Smooth muscle cell (in vitro differentiated cells): ENCODE measurements around the gene GOLGA8R. TPM values are rescaled to one million over a fixed set of nuclear protein-coding genes. Genes with fewer than 3 reads are reported as not detected.
"Not testable (repeated sequence)": the region's sequence is repeated elsewhere in the genome, so short reads cannot be mapped to it uniquely, and the experiment has no call there.

Experiments
- DNase-seq: peaks from one replicate; lab custom pipeline; 2025; ENCODE audit not compliant: unreplicated experiment; lab: John Stamatoyannopoulos, UW
- H2AFZ ChIP-seq: fragments of 200-600 bp; sonication (generic); 2 replicates; pipeline ENCODE4 v1.6.0; 2016; ENCODE audit warnings: antibody characterized with exemption, low read depth, mild to moderate bottlenecking
- H3F3A ChIP-seq: fragments of 200-600 bp; sonication (generic); 2 replicates; pipeline ENCODE4 v1.6.0; 2017; ENCODE audit warnings: antibody characterized with exemption, low read depth
- H3K27ac ChIP-seq: fragments of 200-600 bp; sonication (generic); 2 replicates; pipeline ENCODE4 v1.5.1; 2016; ENCODE audit warnings: low read depth, mild to moderate bottlenecking
- H3K27me3 ChIP-seq: fragments of 200-600 bp; sonication (generic); 2 replicates; pipeline ENCODE4 v1.6.1; 2016; ENCODE audit warnings: low read depth, mild to moderate bottlenecking
- H3K36me3 ChIP-seq: fragments of 200-600 bp; sonication (generic); 2 replicates; pipeline ENCODE4 v1.5.1; 2016; ENCODE audit warnings: low read depth
- H3K4me1 ChIP-seq: fragments of 200-600 bp; sonication (generic); 2 replicates; pipeline ENCODE4 v1.5.1; 2016; ENCODE audit warnings: low read depth
- H3K4me2 ChIP-seq: fragments of 200-600 bp; sonication (generic); 2 replicates; pipeline ENCODE4 v1.6.0; 2016; ENCODE audit warnings: mild to moderate bottlenecking
- H3K4me3 ChIP-seq: fragments of 200-600 bp; sonication (generic); 2 replicates; pipeline ENCODE4 v1.5.1; 2016; ENCODE audit warnings: mild to moderate bottlenecking
- H3K79me2 ChIP-seq: fragments of 200-600 bp; sonication (generic); 2 replicates; pipeline ENCODE4 v1.6.0; 2016; ENCODE audit warnings: low read depth, mild to moderate bottlenecking
- H3K9ac ChIP-seq: fragments of 200-600 bp; sonication (generic); 2 replicates; pipeline ENCODE4 v1.6.0; 2016; ENCODE audit warnings: low read depth
- H3K9me3 ChIP-seq: fragments of 200-600 bp; sonication (generic); replicated peaks from 2 replicates; pipeline ENCODE4 v1.5.1; 2016; ENCODE audit warnings: low read depth
- H4K20me1 ChIP-seq: fragments of 200-600 bp; sonication (generic); 2 replicates; pipeline ENCODE4 v1.6.0; 2016; ENCODE audit warnings: low read depth
- WGBS: methylation state at CpG from one replicate; pipeline ENCODE4 v1.1.7; 2016; ENCODE audit warnings: low lambda C conversion rate; 5-methylcytosine and 5-hydroxymethylcytosine counted together
- polyA plus RNA-seq: library from polyadenylated mRNA; unstranded; fragments of >200 nt; fragmentation: Nextera tagmentation; extraction: Ambion mirVana; gene quantifications from 2 replicates; pipeline ENCODE4 v1.2.1, GENCODE V29; 2016
- total RNA-seq: library from RNA; depleted of rRNA; stranded (reverse); fragments of >200 nt; gene quantifications from 2 replicates; pipeline ENCODE4 v1.2.3, GENCODE V29; 2014

Gene GOLGA8R
- total RNA-seq = 0.49 and 0.85 TPM in 2 replicates
- 0.18 TPM in 1 of 2 replicates, not detected in the other for polyA plus RNA-seq

DNA sequence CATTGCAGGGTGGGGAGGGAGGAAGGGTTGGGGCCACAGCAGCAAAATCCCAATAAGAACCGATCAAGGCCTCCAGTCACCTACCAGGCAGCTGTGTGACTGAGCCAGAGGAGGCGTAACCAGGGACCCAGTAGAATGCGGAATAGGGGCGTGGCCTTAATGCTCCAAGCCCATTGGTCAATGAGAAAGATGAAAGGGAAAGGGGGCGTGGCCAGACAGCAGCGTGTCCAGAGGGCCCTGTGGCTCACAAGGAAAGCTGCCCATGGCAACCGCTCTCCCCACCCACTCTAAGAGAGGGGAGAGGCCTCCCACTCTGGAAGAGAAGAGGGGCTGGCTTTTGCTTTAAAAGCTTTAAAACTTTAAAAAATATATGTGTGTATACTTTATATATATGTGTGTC lies at the start of gene GOLGA8R:
Gene GOLGA8R, minus strand, starts transcription at position 101 of the 400 bp plus-strand sequence. Its CDS starts 98 bp downstream, at position 3.
- not testable (repeated sequence) for H3K9ac ChIP-seq, H3K4me2 ChIP-seq, H4K20me1 ChIP-seq, H3K4me3 ChIP-seq, H3F3A ChIP-seq, H3K9me3 ChIP-seq, H3K27ac ChIP-seq, H3K4me1 ChIP-seq, H3K36me3 ChIP-seq, H3K79me2 ChIP-seq, DNase-seq, H2AFZ ChIP-seq, H3K27me3 ChIP-seq
- no CpG with 5 or more reads among the region's 7 CpGs for WGBS

- not testable (repeated sequence) for H3K79me2 ChIP-seq, H3K9ac ChIP-seq, H3K27ac ChIP-seq, H3F3A ChIP-seq, H2AFZ ChIP-seq, H3K27me3 ChIP-seq, H3K36me3 ChIP-seq, H3K4me1 ChIP-seq, H4K20me1 ChIP-seq, H3K4me2 ChIP-seq, DNase-seq, H3K9me3 ChIP-seq, H3K4me3 ChIP-seq
- WGBS = no CpG with 5 or more reads among the region's 1 CpG
Measured at GRCh38 chr15:30463849-30464248, 49.8 kb upstream of the GOLGA8R start.

GRCh38 chr15:30462176-30462575 lies 48.1 kb upstream of the GOLGA8R start:
- not testable (repeated sequence) for H3K79me2 ChIP-seq, H3K9ac ChIP-seq

GRCh38 chr15:30452702-30453101 lies 38.6 kb upstream of the GOLGA8R start:
- not testable (repeated sequence) for H3K4me3 ChIP-seq, H4K20me1 ChIP-seq, DNase-seq, H3K27me3 ChIP-seq, H3K4me1 ChIP-seq, H3K9ac ChIP-seq, H3K4me2 ChIP-seq, H3K9me3 ChIP-seq, H3K36me3 ChIP-seq, H3K79me2 ChIP-seq, H3F3A ChIP-seq, H2AFZ ChIP-seq, H3K27ac ChIP-seq

More at GRCh38 chr15:30462176-30462575, 48.1 kb upstream of the GOLGA8R start:
- H3F3A ChIP-seq, H3K36me3 ChIP-seq, H3K9me3 ChIP-seq, H3K4me3 ChIP-seq, H3K4me2 ChIP-seq, H4K20me1 ChIP-seq, DNase-seq, H3K4me1 ChIP-seq, H2AFZ ChIP-seq, H3K27me3 ChIP-seq, H3K27ac ChIP-seq: not testable (repeated sequence)
- no CpG with 5 or more reads among the region's 9 CpGs for WGBS

- not testable (repeated sequence) for H3K27me3 ChIP-seq, H3K4me2 ChIP-seq, DNase-seq, H3K4me3 ChIP-seq, H3F3A ChIP-seq, H3K9me3 ChIP-seq, H3K79me2 ChIP-seq, H3K4me1 ChIP-seq, H4K20me1 ChIP-seq, H3K36me3 ChIP-seq, H3K27ac ChIP-seq, H2AFZ ChIP-seq, H3K9ac ChIP-seq
- 44% methylated on average over 2 of the region's 3 CpGs for WGBS
Measured at GRCh38 chr15:30438348-30438747, 24.3 kb upstream of the GOLGA8R start.

- H3K9me3 ChIP-seq, H3K27ac ChIP-seq, DNase-seq, H3K9ac ChIP-seq, H3K4me3 ChIP-seq, H3K4me2 ChIP-seq, H3K79me2 ChIP-seq, H3K27me3 ChIP-seq, H3F3A ChIP-seq, H4K20me1 ChIP-seq, H3K36me3 ChIP-seq, H2AFZ ChIP-seq, H3K4me1 ChIP-seq: not testable (repeated sequence)
- WGBS = 97% methylated on average over 3 of the region's 5 CpGs
Measured at GRCh38 chr15:30435878-30436277, 21.8 kb upstream of the GOLGA8R start.

DNA sequence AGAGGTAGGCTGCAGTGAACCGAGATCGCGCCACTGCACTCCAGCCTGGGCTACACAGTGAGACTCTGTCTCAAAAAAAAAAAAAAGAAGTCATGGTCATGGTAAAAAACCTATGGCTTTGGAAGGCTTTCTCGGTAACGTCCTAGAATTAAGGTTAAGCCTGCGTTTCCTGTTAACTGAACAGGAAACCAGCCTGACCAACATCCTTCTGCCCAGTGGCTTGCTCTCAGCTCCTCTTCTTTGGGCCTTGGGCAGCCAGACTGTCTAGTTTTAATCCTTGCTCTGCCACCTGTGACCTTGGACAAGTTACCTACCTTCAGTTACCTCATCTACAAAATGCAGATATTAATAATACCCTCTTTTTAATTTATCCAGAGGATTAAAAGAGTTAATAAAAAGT lies 6.7 kb upstream of the GOLGA8R start:
- WGBS = 90% methylated on average over 6 of the region's 6 CpGs
- H4K20me1 ChIP-seq, H2AFZ ChIP-seq, H3K9ac ChIP-seq, H3F3A ChIP-seq, H3K4me1 ChIP-seq, H3K27ac ChIP-seq, H3K9me3 ChIP-seq, H3K4me2 ChIP-seq, H3K4me3 ChIP-seq, H3K36me3 ChIP-seq, H3K27me3 ChIP-seq, H3K79me2 ChIP-seq, DNase-seq: not testable (repeated sequence)

DNA sequence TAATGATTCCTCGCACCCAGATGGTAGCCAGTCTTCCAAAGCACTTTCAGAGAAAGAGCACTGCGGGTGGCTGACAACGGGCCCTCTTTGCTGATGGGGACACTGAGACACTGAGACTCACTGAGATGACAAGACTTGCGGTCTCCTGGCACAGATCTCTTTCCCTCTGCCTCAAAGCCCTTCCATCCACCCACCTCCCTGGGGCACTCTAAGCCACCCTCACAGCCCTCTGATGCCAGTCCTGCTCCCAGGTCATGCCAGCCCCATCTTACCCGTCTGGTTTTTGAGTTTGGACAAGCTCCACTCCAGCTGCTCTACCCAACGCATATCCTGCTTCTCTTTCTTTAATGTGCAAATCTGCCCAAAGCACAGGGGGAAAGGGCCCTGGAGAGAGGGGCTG lies 6.4 kb downstream of the GOLGA8R start:
- H3F3A ChIP-seq, H3K9ac ChIP-seq, H3K4me2 ChIP-seq, H3K4me3 ChIP-seq, H3K27me3 ChIP-seq, H3K4me1 ChIP-seq, H3K27ac ChIP-seq, H3K36me3 ChIP-seq, DNase-seq, H2AFZ ChIP-seq, H3K9me3 ChIP-seq, H3K79me2 ChIP-seq, H4K20me1 ChIP-seq: not testable (repeated sequence)
- whole genome bisulfite sequencing = 78% methylated on average over 5 of the region's 6 CpGs
